Measurements from ENCODE around the gene FAM222B. TPM values are rescaled to one million over a fixed set of nuclear protein-coding genes. Genes with fewer than 3 reads are reported as not detected.

FAM222B gene
- polyA plus RNA-seq, 2 of the 4 experiments (the other 2 are of a cell fraction): 10.7 to 15.6 TPM

DNA sequence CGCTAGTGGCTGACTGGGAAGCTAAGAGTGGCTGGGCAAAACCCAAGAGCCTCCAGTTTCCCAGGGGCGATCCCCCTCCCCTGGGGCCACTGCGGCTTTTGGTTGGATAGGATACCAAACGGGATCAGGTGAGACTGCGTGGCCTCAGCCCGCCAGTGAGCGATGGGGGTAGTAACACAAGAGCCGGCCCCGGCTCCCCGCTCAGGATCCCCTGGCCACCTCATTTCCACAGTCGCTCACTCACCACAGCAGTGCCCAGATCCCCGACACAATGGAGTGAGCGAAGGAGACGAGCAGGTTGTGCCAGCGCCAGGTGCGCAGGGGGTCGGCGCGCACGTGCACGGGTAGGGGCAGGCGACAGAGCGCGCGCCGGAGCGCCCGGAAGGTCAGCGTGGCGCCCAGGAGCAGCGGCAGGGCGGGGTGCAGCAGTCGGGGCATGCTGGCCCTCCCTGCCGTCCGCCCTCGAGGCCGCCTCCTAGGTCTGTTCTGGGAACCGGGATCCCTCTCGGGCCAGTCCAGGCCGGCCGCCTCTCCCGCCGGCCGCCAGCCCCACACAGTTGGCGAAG, 116.8 kb downstream of the FAM222B start (continued):
- no peak; the same call in 1 of the 2 replicates for TF ChIP-seq REST (IDR thresholded peaks at IDR 0.05)
- TF ChIP-seq ESRRA (IDR thresholded peaks at IDR 0.05; ENCODE audit: borderline replicate concordance, low read length): no peak
- peak; percentile 63 for TF ChIP-seq HOXB5 (CRISPR knock-in tag; IDR thresholded peaks at IDR 0.05)
- TF ChIP-seq POLR2A (IDR thresholded peaks at IDR 0.05; ENCODE audit: low read length): peak; percentile 81
- TF ChIP-seq ZC3H11A (IDR thresholded peaks at IDR 0.05): no peak; the same call in 1 of the 2 replicates

- DNase-seq (ENCODE audit: low read depth in 1 of 2, low spot score in 1 of 2) (peak; percentile 74 to 88), ATAC-seq (peak; percentile 16 to 18), FAIRE-seq (no peak)
- peaks cover 47% of the 10 kb centered on the region for H3K4me1 ChIP-seq
- CTCF ChIA-PET: interaction anchor here (1.0 to 17.5 kb wide), 11 partner anchors 10 to 390 kb away, joined by 3 to 977 read pairs (median 31); partner anchors contain the start of genes DHRS13, FLOT2, PHF12 and PROCA1
- TF ChIP-seq PBX3 (IDR thresholded peaks at IDR 0.05) (peak; percentile 65), ZNF302 (CRISPR knock-in tag; IDR thresholded peaks at IDR 0.05) (no peak), NFE2L2 (conservative IDR thresholded peaks at IDR 0.05; ENCODE audit: low read length) (no peak), POLR2AphosphoS2 (conservative IDR thresholded peaks at IDR 0.05; ENCODE audit: low read length) (peak; percentile 86), HOXA7 (CRISPR knock-in tag; IDR thresholded peaks at IDR 0.05) (peak; percentile 55; the same call in 1 of the 2 replicates), BCL3 (IDR thresholded peaks at IDR 0.05) (peak; percentile 50; the same call in 2 of the 3 replicates), CEBPB (IDR thresholded peaks at IDR 0.05) (no peak; a peak in 1 of 4 replicates), EHMT2 (IDR thresholded peaks at IDR 0.05; ENCODE audit: low read depth) (no peak), JUN (IDR thresholded peaks at IDR 0.05) (peak; percentile 27 to 84; a peak in 4 of 5 replicates), RARB (CRISPR knock-in tag; IDR thresholded peaks at IDR 0.05) (peak; percentile 89), RCOR1 (IDR thresholded peaks at IDR 0.05; ENCODE audit: low read depth, low read length) (no peak), FOXS1 (CRISPR knock-in tag; IDR thresholded peaks at IDR 0.05) (no peak), HDAC2 (IDR thresholded peaks at IDR 0.05) (no peak), POLR2A (IDR thresholded peaks at IDR 0.05; ENCODE audit: low read length) (peak; percentile 56), FOSL2 (IDR thresholded peaks at IDR 0.05) (no peak), FOSL2 (CRISPR knock-in tag; IDR thresholded peaks at IDR 0.05) (peak; percentile 37; the same call in 1 of the 2 replicates), TFCP2L1 (CRISPR knock-in tag; IDR thresholded peaks at IDR 0.05) (peak; percentile 85), FOSB (CRISPR knock-in tag; IDR thresholded peaks at IDR 0.05) (peak; percentile 84; the same call in 1 of the 2 replicates), MAZ (IDR thresholded peaks at IDR 0.05; ENCODE audit: borderline replicate concordance, low read depth, low read length) (no peak)
- TF ChIP-seq, protein P1, sequence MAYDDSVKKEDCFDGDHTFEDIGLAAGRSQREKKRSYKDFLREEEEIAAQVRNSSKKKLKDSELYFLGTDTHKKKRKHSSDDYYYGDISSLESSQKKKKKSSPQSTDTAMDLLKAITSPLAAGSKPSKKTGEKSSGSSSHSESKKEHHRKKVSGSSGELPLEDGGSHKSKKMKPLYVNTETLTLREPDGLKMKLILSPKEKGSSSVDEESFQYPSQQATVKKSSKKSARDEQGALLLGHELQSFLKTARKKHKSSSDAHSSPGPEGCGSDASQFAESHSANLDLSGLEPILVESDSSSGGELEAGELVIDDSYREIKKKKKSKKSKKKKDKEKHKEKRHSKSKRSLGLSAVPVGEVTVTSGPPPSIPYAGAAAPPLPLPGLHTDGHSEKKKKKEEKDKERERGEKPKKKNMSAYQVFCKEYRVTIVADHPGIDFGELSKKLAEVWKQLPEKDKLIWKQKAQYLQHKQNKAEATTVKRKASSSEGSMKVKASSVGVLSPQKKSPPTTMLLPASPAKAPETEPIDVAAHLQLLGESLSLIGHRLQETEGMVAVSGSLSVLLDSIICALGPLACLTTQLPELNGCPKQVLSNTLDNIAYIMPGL (CRISPR knock-in tag; IDR thresholded peaks at IDR 0.05; ENCODE audit: borderline replicate concordance): no peak
- POLR2A ChIA-PET: interaction anchor here (0.6 to 5.3 kb wide), 9 partner anchors 10 to 567 kb away, joined by 3 to 369 read pairs (median 5); partner anchors contain the start of genes BLTP2, PHF12, PROCA1 and TRAF4
- peak overlapping the region; percentile 94 to 98 for H3K27ac ChIP-seq
- peak overlapping the region; percentile 63 for H3K4me3 ChIP-seq
- peak overlapping the region; percentile 92 for H3K4me2 ChIP-seq
- 4% methylated on average over 18 of the region's 20 CpGs for WGBS (ENCODE audit: missing lambda C conversion rate)
- no peaks in the 10 kb centered on the region for H3K9me3 ChIP-seq
These were observed 117.4 kb downstream of the FAM222B start for GRCh38 chr17:28725166-28725659.

Data from A549 (cell line).